OCI-LY3 (cell line): ENCODE results near the gene HSPD1.

ENCODE experiments used
- CTCF ChIP-seq: fragments of 200-600, 300-600 bp; sonication (generic); IDR thresholded peaks from 2 replicates; pipeline ENCODE4 v1.5.1; 2014; ENCODE audit warnings: antibody characterized with exemption, low read length, low read depth
- EZH2phosphoT487 ChIP-seq: fragments of 200-600 bp; shearing (Covaris generic); IDR thresholded peaks from 2 replicates; pipeline ENCODE4 v1.6.1; 2018; ENCODE audit warnings: antibody characterized with exemption, mixed run types, low read depth

DNA sequence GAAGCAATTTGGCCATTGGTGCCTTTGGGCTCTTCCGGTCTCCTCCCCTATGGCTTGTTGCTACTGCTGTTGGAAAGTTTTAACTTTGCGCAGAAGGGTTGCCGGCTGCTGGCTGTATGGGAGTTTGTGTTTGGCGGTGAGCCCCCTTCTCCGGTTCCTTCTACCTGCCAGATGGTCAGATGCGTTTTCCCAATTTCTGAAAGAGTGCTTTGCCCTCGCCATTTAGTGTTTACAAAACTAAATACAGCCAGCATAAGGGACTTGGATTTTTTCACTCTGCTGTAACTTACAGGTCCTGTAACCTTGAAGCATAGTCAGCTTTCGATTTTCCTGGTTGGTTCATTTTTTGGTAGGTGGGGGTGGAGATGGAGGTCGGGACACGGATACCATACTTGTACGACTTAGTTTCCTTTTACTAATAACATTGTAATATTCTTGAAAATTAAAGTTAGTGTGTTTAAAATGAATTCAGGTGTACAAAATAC is 45.7 kb downstream of the HSPD1 start:
- TF ChIP-seq CTCF (no peak), EZH2phosphoT487 (no peak)
